CD8-positive, alpha-beta memory T cell (primary cell): ENCODE results near the gene BCL2L1. TPM values are rescaled to one million over a fixed set of nuclear protein-coding genes. Genes with fewer than 3 reads are reported as not detected.

ENCODE experiments used
- CTCF ChIA-PET: fragments of 350-600 bp; sonication (Branson Sonifier 250); formaldehyde crosslinking; loops from one replicate; lab custom pipeline; 2021; ENCODE audit warnings: antibody characterized with exemption; lab: Charles Lee
- POLR2A ChIA-PET: fragments of 350-600 bp; sonication (Branson Sonifier 250); formaldehyde crosslinking; loops from one replicate; lab custom pipeline; 2021; ENCODE audit warnings: antibody characterized with exemption; lab: Charles Lee
- DNase-seq, 5 donors: peaks; one replicate each; pipeline versions ENCODE4 v3.0.0 to v3.0.0-alpha.2; 2020 to 2022; ENCODE audit warnings: mixed read lengths in 1 of 5
- H3K27ac ChIP-seq: one replicate; pipeline ENCODE4 v1.7.0; 2013; ENCODE audit warnings: low read depth, mild to moderate bottlenecking, low read length, moderate library complexity
- H3K27me3 ChIP-seq: 2 replicates; pipeline ENCODE4 v1.7.0; 2013; ENCODE audit warnings: low read length, mild to moderate bottlenecking; ENCODE audit not compliant: insufficient read depth, poor library complexity, severe bottlenecking
- H3K36me3 ChIP-seq: 2 replicates; pipeline ENCODE4 v1.7.0; 2013; ENCODE audit warnings: mild to moderate bottlenecking, low read length, moderate library complexity; ENCODE audit not compliant: insufficient read depth
- H3K4me1 ChIP-seq: 2 replicates; pipeline ENCODE4 v1.7.0; 2013; ENCODE audit warnings: mild to moderate bottlenecking, low read length, moderate library complexity; ENCODE audit not compliant: insufficient read depth
- H3K4me3 ChIP-seq: 2 replicates; pipeline ENCODE4 v1.7.0; 2013; ENCODE audit warnings: mild to moderate bottlenecking, low read length
- H3K9me3 ChIP-seq: 2 replicates; pipeline ENCODE4 v1.7.0; 2013; ENCODE audit warnings: mild to moderate bottlenecking, low read length
- H3K27ac Mint-ChIP-seq, 8 donors: one replicate each; pipeline ENCODE4 v1.8.0; 2020 to 2021; ENCODE audit warnings: mixed read lengths in 8 of 8, mild to moderate bottlenecking in 6 of 8, inconsistent platforms in 3 of 8, moderate library complexity in 3 of 8
- H3K27me3 Mint-ChIP-seq, 2 donors: one replicate each; pipeline ENCODE4 v1.8.0; 2020 to 2021; ENCODE audit warnings: mixed read lengths in 2 of 2, mild to moderate bottlenecking in 1 of 2, moderate library complexity in 1 of 2
- H3K36me3 Mint-ChIP-seq, 3 donors: one replicate each; pipeline ENCODE4 v1.8.0; 2020 to 2021; ENCODE audit warnings: mixed read lengths in 3 of 3, inconsistent platforms in 1 of 3, mild to moderate bottlenecking in 1 of 3
- H3K4me1 Mint-ChIP-seq, 3 donors: one replicate each; pipeline ENCODE4 v1.8.0; 2020 to 2021; ENCODE audit warnings: mixed read lengths in 3 of 3, inconsistent platforms in 1 of 3, mild to moderate bottlenecking in 1 of 3
- H3K4me3 Mint-ChIP-seq, 7 donors: one replicate each; pipeline ENCODE4 v1.8.0; 2020 to 2021; ENCODE audit warnings: mixed read lengths in 7 of 7, mild to moderate bottlenecking in 6 of 7, moderate library complexity in 4 of 7, inconsistent platforms in 2 of 7
- H3K9me3 Mint-ChIP-seq, 5 donors: one replicate each; pipeline ENCODE4 v1.8.0; 2020 to 2022; ENCODE audit warnings: mixed read lengths in 5 of 5, mild to moderate bottlenecking in 3 of 5, moderate library complexity in 2 of 5, inconsistent platforms in 1 of 5
- polyA plus RNA-seq: library from polyadenylated mRNA; unstranded; fragments of 300-500 nt; fragmentation: Illumina TruSeq; gene quantifications from one replicate; pipeline ENCODE4 v1.2.3, GENCODE V29; 2021
- total RNA-seq, 2 experiments: library from RNA; stranded (reverse); gene quantifications; one replicate each; pipeline ENCODE4 v1.2.3, GENCODE V29; 2021

Gene BCL2L1
- total and polyA plus RNA-seq, 3 experiments from 2014 or later: 32.1 to 328 (median 328) TPM

DNA sequence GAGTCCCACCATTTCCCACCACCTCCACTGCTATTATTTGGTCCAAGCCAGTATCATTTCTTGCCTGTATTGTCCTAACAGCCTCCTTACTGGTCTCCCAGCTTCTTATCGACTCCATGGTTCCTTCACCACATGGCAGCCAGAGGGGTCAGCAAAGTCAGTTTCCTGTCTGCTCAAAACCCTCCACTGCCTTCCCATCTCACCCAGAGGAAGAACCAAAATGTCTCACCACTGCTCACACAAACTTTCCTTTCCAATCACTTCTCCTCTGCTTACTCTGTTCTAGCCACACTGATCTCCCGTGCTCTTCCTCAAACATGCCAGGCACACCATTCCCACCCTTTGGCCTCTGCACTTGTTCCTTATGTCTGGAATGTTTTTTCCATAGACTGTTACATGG, 39.7 kb downstream of the BCL2L1 start:
- Histone ChIP-seq H3K4me1 (peaks cover 87% of the 10 kb centered on the region), H3K27ac (no peak overlapping the region), H3K27me3 (no peaks in the 10 kb centered on the region), H3K36me3 (peaks cover 4% of the 10 kb centered on the region), H3K4me3 (no peak overlapping the region), H3K9me3 (no peaks in the 10 kb centered on the region)
- ChIA-PET CTCF (interaction anchor here (0.9 to 4.5 kb wide), 2 partner anchors 39 to 40 kb away, joined by 3 to 29 read pairs; partner anchors contain the start of gene BCL2L1), POLR2A (interaction anchor here (0.8 kb wide), 1 partner anchor 38 kb away, joined by 3 read pairs; no protein-coding TSS in a partner anchor)
- H3K4me3 Mint-ChIP-seq: peak overlapping the region in 2 of 7 donors; percentile 14 to 26
- DNase-seq: no peak
- no peaks in the 10 kb centered on the region for H3K9me3 Mint-ChIP-seq
- peaks cover 86 to 96% (median 91%) of the 10 kb centered on the region in 3 donors for H3K4me1 Mint-ChIP-seq
- H3K27me3 Mint-ChIP-seq: no peaks in the 10 kb centered on the region
- H3K36me3 Mint-ChIP-seq: peaks cover 15 to 71% (median 23%) of the 10 kb centered on the region in 3 donors
- peak overlapping the region; percentile 22 to 96 (median 86) for H3K27ac Mint-ChIP-seq

DNA sequence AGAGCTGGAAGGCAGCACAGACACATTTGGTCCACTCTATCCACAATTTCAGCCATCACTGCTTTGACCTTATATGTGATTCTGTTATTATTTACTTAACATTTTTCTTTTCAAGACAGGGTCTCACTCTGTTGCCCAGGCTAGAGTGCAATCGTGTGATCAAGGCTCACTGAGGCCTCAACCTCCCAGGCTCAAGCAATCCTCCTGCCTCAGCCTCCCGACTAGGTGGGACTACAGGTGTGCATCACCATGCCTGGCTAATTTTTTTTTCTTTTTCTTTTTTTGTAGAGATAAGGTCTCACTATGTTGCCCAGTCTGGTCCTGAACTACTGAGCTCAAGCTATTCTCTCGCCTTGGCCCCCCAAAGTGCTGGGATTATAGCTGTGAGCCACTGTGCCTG, 40.3 kb downstream of the BCL2L1 start:
- peaks cover 4% of the 10 kb centered on the region for H3K36me3 ChIP-seq
- POLR2A ChIA-PET: no interaction called here
- no peak for DNase-seq
- no peaks in the 10 kb centered on the region for H3K27me3 ChIP-seq
- CTCF ChIA-PET: interaction anchor here (0.9 to 4.5 kb wide), 2 partner anchors 39 to 41 kb away, joined by 3 to 29 read pairs; partner anchors contain the start of gene BCL2L1
- no peak overlapping the region for H3K27ac ChIP-seq
- no peaks in the 10 kb centered on the region for H3K9me3 Mint-ChIP-seq
- H3K27ac Mint-ChIP-seq: peak overlapping the region; percentile 41 to 96 (median 87)
- H3K36me3 Mint-ChIP-seq: peaks cover 15 to 70% (median 23%) of the 10 kb centered on the region in 3 donors
- no peak overlapping the region for H3K4me3 Mint-ChIP-seq
- H3K9me3 ChIP-seq: no peaks in the 10 kb centered on the region
- peaks cover 92 to 97% (median 94%) of the 10 kb centered on the region in 3 donors for H3K4me1 Mint-ChIP-seq
- no peaks in the 10 kb centered on the region for H3K27me3 Mint-ChIP-seq
- no peak overlapping the region for H3K4me3 ChIP-seq
- peaks cover 92% of the 10 kb centered on the region for H3K4me1 ChIP-seq

DNA sequence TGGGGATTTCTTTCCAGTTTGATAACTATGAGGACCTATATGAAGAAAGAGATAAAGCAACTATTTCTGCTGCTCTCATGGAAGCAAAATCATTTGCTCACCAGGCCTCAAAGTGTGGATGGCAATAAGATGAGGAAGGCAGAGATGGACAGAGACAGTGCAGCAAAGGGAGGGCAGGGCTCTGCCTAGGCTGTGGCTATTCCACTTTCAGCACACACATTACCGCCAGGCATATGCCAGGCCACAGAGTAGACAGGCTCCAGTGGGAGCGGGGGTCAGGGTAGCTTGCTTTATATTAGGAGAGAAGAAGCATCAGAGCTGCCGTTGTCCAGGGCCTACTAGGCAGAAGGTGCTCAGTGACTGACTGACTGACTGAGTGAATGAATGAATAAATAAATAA, 40.9 kb downstream of the BCL2L1 start:
- no peaks in the 10 kb centered on the region for H3K27me3 ChIP-seq
- CTCF ChIA-PET: interaction anchor here (4.5 kb wide), 1 partner anchor 42 kb away, joined by 29 read pairs; the partner anchor contains the start of gene BCL2L1
- H3K9me3 ChIP-seq: no peaks in the 10 kb centered on the region
- Mint-ChIP-seq H3K36me3 (peaks cover 15 to 65% (median 18%) of the 10 kb centered on the region in 3 donors), H3K4me1 (peaks cover 93 to 97% (median 95%) of the 10 kb centered on the region in 3 donors), H3K9me3 (no peaks in the 10 kb centered on the region), H3K27me3 (no peaks in the 10 kb centered on the region), H3K27ac (peak overlapping the region; percentile 72 to 96 (median 90)), H3K4me3 (peak overlapping the region in 2 of 7 donors; percentile 0 to 49)
- H3K36me3 ChIP-seq: peaks cover under 1% of the 10 kb centered on the region
- peak overlapping the region; percentile 16 for H3K27ac ChIP-seq
- POLR2A ChIA-PET: no interaction called here
- H3K4me3 ChIP-seq: no peak overlapping the region
- DNase-seq: no peak
- peaks cover 90% of the 10 kb centered on the region for H3K4me1 ChIP-seq

DNA sequence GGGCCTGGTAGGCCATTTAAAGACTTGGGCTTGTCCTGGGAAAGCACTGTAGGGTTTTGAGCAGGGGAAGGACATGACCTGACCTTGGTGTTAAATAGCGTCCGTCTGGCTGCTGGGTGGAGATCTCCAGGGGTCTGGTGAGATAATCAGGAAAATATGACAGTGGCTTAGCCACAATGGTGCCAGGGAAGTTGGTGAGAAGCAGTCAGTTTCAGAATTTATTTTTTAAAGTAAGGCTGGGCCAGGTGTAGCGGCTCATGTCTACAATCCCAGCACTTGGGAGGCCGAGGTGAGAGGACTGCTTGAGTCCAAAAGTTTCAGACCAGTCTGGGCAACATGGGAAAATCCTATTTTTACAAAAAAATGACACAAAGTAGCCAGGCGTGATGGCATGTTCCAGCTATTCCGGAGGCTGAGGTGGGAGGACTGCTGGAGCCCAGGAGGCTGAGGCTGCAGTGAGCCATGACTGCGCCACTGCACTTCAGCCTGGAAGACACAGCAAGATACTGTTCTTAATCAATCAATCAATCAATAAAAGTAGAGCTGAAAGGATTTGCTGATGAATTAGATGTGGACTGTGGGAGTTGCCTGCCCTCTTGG, 41.4 kb downstream of the BCL2L1 start:
- Mint-ChIP-seq H3K36me3 (peaks cover 15 to 59% (median 17%) of the 10 kb centered on the region in 3 donors), H3K4me3 (peak overlapping the region in 3 of 7 donors; percentile 0 to 52 (median 49)), H3K27me3 (no peaks in the 10 kb centered on the region), H3K4me1 (peaks cover 93 to 97% (median 95%) of the 10 kb centered on the region in 3 donors), H3K27ac (peak overlapping the region; percentile 72 to 96 (median 90)), H3K9me3 (no peaks in the 10 kb centered on the region)
- H3K9me3 ChIP-seq: no peaks in the 10 kb centered on the region
- H3K27ac ChIP-seq: peak overlapping the region; percentile 16
- no peak for DNase-seq
- peaks cover 90% of the 10 kb centered on the region for H3K4me1 ChIP-seq
- CTCF ChIA-PET: interaction anchor here (4.5 kb wide), 1 partner anchor 42 kb away, joined by 29 read pairs; the partner anchor contains the start of gene BCL2L1
- no peaks in the 10 kb centered on the region for H3K36me3 ChIP-seq
- H3K4me3 ChIP-seq: no peak overlapping the region
- H3K27me3 ChIP-seq: no peaks in the 10 kb centered on the region
- POLR2A ChIA-PET: no interaction called here

DNA sequence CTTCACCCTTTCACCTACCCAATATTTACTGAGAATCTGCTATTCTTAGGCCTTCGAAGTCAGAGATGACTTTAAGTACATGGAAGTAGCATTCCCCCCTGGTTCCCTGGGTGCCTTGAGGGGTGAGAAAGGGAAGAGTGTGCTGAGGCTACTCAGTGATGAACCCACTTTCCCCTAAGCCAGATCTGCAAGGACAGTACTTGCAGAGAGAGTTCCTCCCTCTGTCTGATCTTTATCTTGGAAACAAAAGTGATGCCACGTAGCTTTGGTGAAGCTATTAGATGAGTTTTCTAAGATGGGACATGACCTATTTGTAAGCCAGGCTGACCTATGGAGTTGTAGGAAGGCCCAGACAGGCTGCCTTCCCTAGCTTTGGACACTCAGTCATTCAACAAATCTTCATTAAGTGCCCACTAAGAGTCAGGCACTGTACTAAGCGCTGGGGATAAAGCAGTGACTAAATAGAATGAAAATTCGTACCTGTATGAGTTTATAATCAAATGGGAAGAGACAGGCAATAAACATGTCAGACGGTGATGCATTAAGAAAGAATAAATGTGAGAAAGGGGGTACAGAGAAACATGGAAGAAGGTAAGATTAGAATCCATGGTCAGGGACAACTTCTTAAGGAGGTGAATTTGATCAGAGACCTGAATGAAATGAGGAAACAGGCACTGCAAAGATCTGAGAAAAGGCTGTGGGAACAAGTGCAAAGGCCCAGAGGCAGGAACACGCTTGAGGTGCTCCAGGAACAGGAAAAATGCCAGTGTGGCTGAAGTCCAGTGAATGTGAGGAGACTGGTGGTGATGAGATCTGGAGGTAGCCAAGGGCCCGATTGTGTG, 42.2 kb downstream of the BCL2L1 start:
- Histone ChIP-seq H3K9me3 (no peaks in the 10 kb centered on the region), H3K27ac (peak overlapping the region; percentile 40), H3K4me3 (no peak overlapping the region), H3K4me1 (peaks cover 88% of the 10 kb centered on the region), H3K36me3 (no peaks in the 10 kb centered on the region), H3K27me3 (no peaks in the 10 kb centered on the region)
- DNase-seq: no peak
- H3K36me3 Mint-ChIP-seq: peaks cover 15 to 53% (median 20%) of the 10 kb centered on the region in 3 donors
- peaks cover 93 to 97% (median 94%) of the 10 kb centered on the region in 3 donors for H3K4me1 Mint-ChIP-seq
- H3K27me3 Mint-ChIP-seq: no peaks in the 10 kb centered on the region
- peak overlapping the region; percentile 72 to 96 (median 90) for H3K27ac Mint-ChIP-seq
- peak overlapping the region in 6 of 7 donors; percentile 2 to 76 (median 40) for H3K4me3 Mint-ChIP-seq
- ChIA-PET CTCF (interaction anchor here (1.4 kb wide), 2 partner anchors 11 to 19 kb away, joined by 3 to 4 read pairs; no protein-coding TSS in a partner anchor), POLR2A (no interaction called here)
- H3K9me3 Mint-ChIP-seq: no peaks in the 10 kb centered on the region

DNA sequence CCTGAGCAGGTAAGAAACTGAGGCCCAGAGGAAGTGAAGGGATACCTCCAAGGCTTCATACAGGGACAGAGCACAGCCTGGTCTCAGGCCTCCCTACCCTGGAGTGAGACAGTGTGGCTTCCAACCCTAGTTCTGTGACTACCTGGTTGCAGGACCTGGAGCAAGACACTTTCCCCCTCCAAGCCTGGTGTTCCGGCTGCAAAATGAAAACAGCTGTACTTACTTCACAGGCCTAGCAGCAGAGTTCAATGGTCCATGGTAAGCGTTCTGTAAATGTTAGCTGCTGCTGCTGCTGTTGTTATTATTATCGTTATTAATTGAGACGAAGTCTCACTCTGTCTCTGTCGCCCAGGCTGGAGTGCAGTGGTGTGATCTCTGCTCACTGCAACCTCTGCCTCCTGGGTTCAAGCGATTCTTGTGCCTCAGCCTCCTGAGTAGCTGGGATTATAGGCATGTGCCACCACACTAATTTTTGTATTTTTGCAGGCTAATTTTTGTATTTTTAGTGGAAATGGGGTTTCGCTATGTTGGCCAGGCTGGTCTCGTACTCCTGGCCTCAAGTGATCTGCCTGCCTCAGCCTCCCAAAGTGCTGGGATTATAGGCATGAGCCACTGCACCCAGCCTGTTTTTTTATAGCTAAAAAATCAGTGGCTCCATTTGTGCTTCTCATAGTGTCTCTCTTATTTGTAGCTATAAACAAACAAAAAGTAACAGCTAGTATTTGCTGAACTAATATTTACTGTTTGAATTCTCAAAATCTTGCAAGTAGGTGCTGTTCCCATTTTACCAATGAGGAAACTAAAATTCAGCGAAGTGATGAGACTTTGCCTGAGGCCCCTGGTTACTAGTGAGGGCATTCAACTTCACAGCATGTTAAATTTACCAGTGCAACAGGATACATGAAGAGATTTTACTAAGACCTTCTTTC, 43.0 kb downstream of the BCL2L1 start:
- POLR2A ChIA-PET: no interaction called here
- peak overlapping the region; percentile 40 for H3K27ac ChIP-seq
- no peaks in the 10 kb centered on the region for H3K36me3 ChIP-seq
- Mint-ChIP-seq H3K27me3 (no peaks in the 10 kb centered on the region), H3K27ac (peak overlapping the region; percentile 78 to 97 (median 92)), H3K9me3 (no peaks in the 10 kb centered on the region), H3K4me1 (peaks cover 92 to 97% (median 92%) of the 10 kb centered on the region in 3 donors), H3K4me3 (peak overlapping the region in 6 of 7 donors; percentile 31 to 91 (median 61)), H3K36me3 (peaks cover 15 to 53% (median 20%) of the 10 kb centered on the region in 3 donors)
- DNase-seq: no peak
- no peaks in the 10 kb centered on the region for H3K9me3 ChIP-seq
- H3K4me3 ChIP-seq: no peak overlapping the region
- peaks cover 89% of the 10 kb centered on the region for H3K4me1 ChIP-seq
- no peaks in the 10 kb centered on the region for H3K27me3 ChIP-seq
- CTCF ChIA-PET: interaction anchor here (1.4 kb wide), 2 partner anchors 12 to 18 kb away, joined by 3 to 4 read pairs; no protein-coding TSS in a partner anchor
